Activated CD8-positive, alpha-beta memory T cell treated with anti-CD3 and anti-CD28 coated beads for 1 hour (primary cell): ENCODE results near the gene IL19.
A peak's percentile ranks its signal among the peaks of the same experiment; 100 is the strongest.
"Not testable (repeated sequence)": the region's sequence is repeated elsewhere in the genome, so short reads cannot be mapped to it uniquely, and the experiment has no call there.

Experiments
- DNase-seq, 2 donors: peaks; one replicate each; pipeline ENCODE4 v3.0.0-alpha.2; 2020; ENCODE audit warnings: low read depth in 1 of 2; ENCODE audit errors: extremely low read depth in 1 of 2

IL19 gene

GRCh38 chr1:206853696-206854095 lies 83.1 kb downstream of the IL19 start:
- DNase-seq: not testable (repeated sequence)

GRCh38 chr1:206854401-206855129 lies 84.0 kb downstream of the IL19 start:
- no peak for DNase-seq

DNA sequence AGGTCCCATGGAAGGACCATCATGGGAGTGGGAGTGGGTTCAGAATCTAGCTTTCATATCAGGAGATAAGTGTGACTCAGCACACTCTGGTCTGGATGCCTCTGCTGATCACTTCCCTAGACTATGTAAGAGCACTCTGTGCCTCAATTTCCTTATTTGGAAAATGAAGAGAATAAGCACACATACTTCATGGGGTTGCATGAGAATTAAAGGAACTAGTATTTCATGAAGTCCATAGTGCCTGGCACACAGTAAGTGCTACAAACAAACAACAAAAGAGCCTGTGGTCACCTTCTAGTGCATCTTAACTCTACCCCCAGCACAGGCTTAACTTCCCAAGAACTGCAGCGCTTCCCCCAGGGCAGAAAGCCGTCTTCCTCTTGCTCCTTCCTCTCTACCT lies 85.3 kb downstream of the IL19 start:
- DNase-seq: no peak

DNA sequence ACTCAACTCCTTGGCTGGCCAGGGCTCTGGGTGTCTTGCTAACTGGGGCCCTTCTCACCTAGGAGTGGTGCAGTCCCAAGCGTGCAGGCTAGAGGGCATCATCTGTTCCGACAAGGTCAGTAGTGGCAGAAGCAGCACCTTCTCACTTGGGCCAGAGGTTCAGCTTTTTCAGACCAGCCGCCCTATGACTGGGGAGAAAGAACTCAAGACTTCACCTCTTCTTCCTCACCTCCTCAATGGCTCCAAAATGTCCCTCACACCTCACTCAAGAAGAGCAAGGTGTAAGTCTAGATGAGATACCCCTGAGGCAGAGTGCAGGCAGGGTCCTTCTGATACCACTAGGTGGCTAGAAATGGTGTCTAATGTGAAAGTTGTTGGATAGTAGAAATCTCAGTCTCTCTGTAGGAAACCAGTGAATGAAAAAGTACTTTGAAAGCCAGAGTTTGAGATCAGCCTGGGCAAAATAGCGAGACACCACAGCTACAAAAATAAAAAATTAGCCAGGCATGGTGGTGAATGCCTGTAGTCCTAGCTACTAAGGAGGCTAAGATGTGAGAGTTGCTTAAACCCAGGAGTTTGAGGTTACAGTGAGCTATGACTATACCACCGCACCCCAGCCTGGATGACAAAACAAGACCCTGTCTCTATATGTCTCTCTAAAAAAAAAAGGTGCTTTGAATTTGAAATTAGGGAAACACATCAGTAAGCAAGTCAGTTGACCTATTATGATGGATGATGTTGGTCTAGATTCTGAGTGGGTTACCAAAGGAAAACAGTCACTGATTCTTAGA lies 86.3 kb downstream of the IL19 start:
- DNase-seq: no peak

DNA sequence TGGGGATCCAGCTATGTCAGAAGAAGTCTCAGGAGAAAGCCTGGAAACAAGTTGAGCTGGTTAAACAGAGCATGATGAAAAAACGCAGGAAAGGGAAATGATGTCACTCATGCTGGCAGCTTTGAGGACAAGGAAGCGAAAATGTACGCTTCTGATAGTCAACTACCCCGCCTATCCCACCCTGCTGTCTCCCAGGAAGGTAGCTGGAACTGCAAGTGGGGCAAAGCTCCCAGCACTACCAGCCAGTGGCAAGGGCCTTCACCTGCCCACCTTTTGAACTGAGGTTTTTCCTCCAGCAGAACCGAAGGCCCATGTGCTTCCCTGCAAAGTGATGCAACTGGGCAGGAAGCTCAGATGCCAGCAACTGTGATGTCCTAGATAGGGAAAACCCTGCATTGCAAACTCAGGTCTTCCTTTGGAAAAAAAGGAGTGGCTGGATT lies 88.5 kb downstream of the IL19 start:
- DNase-seq: no peak

DNA sequence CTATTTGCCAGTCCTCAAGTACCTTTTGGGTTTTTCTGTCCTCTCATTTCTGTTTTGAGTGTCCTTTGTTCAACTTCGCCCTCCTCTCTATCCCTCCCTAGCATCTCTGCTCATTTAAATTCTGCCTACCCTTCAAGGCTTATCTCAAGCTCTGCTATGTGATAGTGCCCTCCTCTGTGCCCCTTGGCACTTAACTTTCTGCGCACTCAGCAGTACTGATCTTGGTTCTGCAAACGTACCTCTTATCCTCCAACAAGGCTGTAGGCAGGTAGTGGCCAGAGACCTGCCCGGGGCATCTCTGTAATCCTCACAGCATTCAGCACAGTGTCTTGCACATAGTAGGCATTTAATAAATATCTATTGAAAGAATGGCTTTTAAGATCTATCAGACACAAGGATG lies 89.6 kb downstream of the IL19 start:
- DNase-seq: no peak

GRCh38 chr1:206863266-206863665 lies 92.7 kb downstream of the IL19 start:
- DNase-seq: no peak

GRCh38 chr1:206864939-206865671 lies 94.5 kb downstream of the IL19 start, which contains the start of gene IL20:
Gene IL20, plus strand, starts transcription at chr1:206865623. Its CDS starts 230 bp downstream, at chr1:206865853.
- peak; percentile 73 to 83 for DNase-seq

GRCh38 chr1:206866062-206866461 lies 95.5 kb downstream of the IL19 start:
- DNase-seq: no peak

DNA sequence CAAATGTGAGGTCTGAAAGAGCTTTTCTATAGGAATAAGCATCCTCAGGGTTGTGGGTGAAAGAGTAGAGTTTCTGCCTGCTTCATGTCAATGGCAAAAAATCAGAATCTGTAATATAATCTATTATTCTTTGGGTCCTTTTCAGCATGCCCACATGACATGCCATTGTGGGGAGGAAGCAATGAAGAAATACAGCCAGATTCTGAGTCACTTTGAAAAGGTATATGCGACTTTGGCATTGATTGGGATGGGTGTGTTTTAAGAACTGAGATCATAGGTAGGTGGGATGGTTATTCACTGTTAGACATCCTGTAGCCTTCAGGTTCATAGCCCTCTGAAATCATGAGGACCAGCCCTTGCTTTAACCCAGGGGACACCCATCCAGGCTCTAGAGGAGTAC lies 96.7 kb downstream of the IL19 start:
- no peak for DNase-seq

DNA sequence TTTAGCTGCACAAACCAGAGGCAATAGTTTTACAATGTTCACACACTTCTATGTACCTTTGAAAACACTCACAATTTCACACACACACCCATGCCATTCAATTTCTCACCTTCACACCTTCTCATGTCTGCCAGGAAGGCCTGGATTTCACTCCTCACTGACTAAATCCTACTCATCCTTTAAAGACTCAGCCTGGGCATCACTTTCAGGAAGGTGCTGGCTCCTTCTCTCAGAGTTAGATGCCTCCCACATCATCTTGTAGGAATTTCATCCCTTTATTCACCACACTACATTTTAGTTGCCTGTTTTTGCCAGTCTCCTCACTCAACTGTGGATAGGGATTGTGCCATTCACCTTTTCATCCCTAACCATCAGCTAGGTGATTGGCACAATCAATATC lies 97.1 kb downstream of the IL19 start:
- DNase-seq: no peak

DNA sequence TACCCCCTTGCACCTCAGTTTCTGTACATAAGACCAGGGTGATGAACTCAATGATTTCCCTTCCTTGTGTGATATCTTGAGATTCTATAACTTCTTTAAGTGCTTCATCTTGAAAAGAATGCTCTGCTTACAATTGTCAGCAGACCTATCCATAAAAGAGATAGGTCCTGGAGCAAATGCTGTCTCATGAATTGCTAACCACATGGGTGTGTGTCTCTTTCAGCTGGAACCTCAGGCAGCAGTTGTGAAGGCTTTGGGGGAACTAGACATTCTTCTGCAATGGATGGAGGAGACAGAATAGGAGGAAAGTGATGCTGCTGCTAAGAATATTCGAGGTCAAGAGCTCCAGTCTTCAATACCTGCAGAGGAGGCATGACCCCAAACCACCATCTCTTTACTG lies 97.7 kb downstream of the IL19 start:
- no peak for DNase-seq

GRCh38 chr1:206872139-206872538 lies 101.6 kb downstream of the IL19 start:
- DNase-seq: no peak

DNA sequence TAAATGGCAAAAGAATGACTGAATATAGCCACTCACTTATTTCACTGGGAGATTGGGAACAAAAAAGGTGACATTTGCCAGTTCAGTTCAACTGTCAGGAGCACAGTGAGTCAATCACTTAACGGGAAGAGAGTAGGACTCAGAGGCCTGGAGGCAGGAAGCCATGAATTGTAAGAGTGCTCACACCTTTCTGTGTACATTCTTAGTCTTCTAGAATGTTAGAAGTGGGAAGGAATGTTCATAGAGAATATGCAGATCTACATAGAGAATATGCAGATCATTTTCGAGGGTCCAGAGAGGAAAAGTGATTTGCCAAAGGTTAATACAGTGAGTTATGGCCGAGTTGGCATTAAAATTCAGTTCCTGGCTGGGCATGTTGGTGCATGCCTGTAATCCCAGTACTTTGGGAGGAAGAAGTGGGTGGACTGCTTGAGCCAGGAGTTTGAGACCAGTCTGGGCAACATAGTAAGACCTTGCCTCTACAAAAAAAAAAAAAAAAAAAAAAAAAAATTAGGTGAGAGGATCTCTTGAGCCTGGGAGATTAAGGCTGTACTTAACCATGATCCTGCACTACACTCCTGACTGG lies 103.1 kb downstream of the IL19 start:
- DNase-seq: no peak

GRCh38 chr1:206875752-206876377 lies 105.3 kb downstream of the IL19 start:
- DNase-seq: no peak

DNA sequence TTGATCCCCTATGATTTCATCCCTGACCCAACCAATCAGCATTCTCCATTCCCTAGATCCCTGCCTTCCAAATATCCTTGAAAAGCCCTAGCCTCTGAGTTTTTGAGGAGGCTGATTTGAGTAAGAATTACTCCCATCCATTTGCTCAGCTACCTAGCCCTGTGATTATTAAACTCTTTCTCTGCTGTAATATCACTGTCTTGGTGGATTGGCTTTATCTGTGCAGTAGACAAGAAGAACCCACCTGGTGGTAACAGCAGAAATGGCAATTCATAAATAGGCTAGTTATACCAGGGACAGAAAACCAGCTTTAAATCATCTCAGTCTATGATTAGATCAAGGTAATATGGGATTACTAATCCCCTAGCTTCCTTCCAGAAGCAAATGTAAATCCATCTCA lies 107.9 kb downstream of the IL19 start:
- no peak for DNase-seq

- no peak for DNase-seq
Measured at GRCh38 chr1:206880314-206880713, 109.7 kb downstream of the IL19 start.

- no peak for DNase-seq
Measured at GRCh38 chr1:206882555-206882954, 112.0 kb downstream of the IL19 start.

DNA sequence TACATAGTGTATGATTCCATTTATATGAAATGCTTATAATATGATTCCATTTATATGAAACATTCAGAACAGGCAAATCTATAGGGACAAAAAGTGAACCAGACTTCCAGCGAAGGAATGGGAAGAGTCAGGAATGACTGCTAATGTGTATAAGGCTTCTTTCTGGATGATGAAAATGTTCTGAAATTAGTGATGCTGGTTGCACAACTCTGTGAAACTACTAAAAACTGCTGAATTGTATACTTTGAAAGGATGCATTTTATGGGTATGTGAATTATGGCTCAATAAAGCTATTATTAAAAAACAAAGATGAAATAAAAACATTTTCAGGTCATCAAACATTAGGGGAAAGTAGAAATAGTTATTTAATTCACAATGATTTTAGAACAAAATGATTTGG lies 112.6 kb downstream of the IL19 start:
- DNase-seq: no peak

GRCh38 chr1:206883876-206884275 lies 113.3 kb downstream of the IL19 start:
- no peak for DNase-seq
